Osteocyte (in vitro differentiated cells): ENCODE measurements around the gene ACTN4. TPM values are rescaled to one million over a fixed set of nuclear protein-coding genes. Genes with fewer than 3 reads are reported as not detected.
A peak's percentile ranks its signal among the peaks of the same experiment; 100 is the strongest.

Experiments used
- DNase-seq: peaks from one replicate; pipeline ENCODE4 v3.0.0; 2021; ENCODE audit warnings: mixed read lengths; ENCODE audit not compliant: unreplicated experiment; ENCODE audit errors: extremely low spot score
- H3K27ac Mint-ChIP-seq: one replicate; pipeline ENCODE4 v1.8.0; 2021; ENCODE audit warnings: mild to moderate bottlenecking, mixed read lengths; ENCODE audit not compliant: unreplicated experiment
- H3K27me3 Mint-ChIP-seq: one replicate; pipeline ENCODE4 v1.8.0; 2021; ENCODE audit warnings: mixed read lengths; ENCODE audit not compliant: unreplicated experiment
- H3K36me3 Mint-ChIP-seq: one replicate; pipeline ENCODE4 v1.8.0; 2021; ENCODE audit warnings: mixed read lengths; ENCODE audit not compliant: unreplicated experiment
- H3K4me1 Mint-ChIP-seq: one replicate; pipeline ENCODE4 v1.8.0; 2021; ENCODE audit warnings: mixed read lengths; ENCODE audit not compliant: unreplicated experiment
- H3K4me3 Mint-ChIP-seq: one replicate; pipeline ENCODE4 v1.8.0; 2021; ENCODE audit warnings: mild to moderate bottlenecking, moderate library complexity, mixed read lengths; ENCODE audit not compliant: unreplicated experiment
- H3K9me3 Mint-ChIP-seq: one replicate; pipeline ENCODE4 v1.8.0; 2021; ENCODE audit warnings: mixed read lengths; ENCODE audit not compliant: unreplicated experiment
- total RNA-seq: library from RNA; stranded (reverse); gene quantifications from 2 replicates; pipeline ENCODE4 v1.2.1, GENCODE V29; 2021
- TF ChIP-seq, protein P1 (sequence below): fragments of 200-600 bp; sonication (generic); IDR thresholded peaks from 2 replicates; pipeline ENCODE4 v1.5.0; 2021; ENCODE audit warnings: antibody characterized with exemption, mild to moderate bottlenecking, moderate library complexity

The ACTN4 gene
- total RNA-seq, 1 donor from 2014 or later = 525 TPM

DNA sequence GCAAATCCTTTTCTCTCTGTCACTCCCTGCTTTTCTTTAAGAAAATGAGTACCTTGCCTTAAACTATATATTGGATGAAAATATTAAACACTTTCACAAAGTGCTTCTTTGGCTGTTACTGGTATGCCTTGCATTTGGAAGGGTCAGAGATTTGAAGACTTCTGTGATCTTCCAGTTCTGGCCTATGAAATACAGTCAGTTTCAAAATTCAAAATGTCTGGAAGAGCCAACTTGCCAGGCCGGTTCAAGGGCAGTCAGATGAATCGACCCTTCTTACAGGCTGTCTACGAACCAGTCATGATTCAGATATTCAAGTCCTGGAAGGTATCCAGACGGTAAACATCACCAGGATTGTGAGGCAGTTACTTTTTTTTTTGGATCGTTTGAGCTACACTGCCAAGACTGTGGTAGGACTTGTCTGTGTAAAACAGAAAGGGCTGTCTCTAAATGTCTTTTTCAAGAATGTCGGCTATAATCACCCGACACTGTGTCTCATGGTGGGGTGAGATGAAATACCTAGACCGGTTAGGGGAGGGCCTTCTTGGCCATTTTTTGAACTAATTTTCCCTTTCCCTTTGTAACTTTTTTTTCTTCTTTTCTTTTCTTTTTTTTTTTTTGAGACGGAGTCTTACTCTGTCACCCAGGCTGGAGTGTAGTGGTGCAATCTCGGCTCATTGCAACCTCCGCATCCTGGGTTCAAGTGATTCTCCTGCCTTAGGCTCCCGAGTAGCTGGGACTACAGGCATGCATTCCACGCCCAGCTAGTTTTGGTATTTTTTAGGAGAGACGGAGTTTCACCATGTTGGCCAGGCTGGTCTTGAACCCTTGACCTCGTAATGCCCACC lies 11.2 kb downstream of the ACTN4 start:
- Mint-ChIP-seq H3K4me1 (peaks cover 96% of the 10 kb centered on the region), H3K27ac (peak overlapping the region; percentile 99), H3K36me3 (peaks cover 16% of the 10 kb centered on the region), H3K27me3 (no peaks in the 10 kb centered on the region), H3K4me3 (peak overlapping the region; percentile 62), H3K9me3 (no peaks in the 10 kb centered on the region)
- DNase-seq = no peak
- TF ChIP-seq, protein P1, sequence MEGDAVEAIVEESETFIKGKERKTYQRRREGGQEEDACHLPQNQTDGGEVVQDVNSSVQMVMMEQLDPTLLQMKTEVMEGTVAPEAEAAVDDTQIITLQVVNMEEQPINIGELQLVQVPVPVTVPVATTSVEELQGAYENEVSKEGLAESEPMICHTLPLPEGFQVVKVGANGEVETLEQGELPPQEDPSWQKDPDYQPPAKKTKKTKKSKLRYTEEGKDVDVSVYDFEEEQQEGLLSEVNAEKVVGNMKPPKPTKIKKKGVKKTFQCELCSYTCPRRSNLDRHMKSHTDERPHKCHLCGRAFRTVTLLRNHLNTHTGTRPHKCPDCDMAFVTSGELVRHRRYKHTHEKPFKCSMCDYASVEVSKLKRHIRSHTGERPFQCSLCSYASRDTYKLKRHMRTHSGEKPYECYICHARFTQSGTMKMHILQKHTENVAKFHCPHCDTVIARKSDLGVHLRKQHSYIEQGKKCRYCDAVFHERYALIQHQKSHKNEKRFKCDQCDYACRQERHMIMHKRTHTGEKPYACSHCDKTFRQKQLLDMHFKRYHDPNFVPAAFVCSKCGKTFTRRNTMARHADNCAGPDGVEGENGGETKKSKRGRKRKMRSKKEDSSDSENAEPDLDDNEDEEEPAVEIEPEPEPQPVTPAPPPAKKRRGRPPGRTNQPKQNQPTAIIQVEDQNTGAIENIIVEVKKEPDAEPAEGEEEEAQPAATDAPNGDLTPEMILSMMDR = no peak

GRCh38 chr19:38660724-38661123 lies 13.3 kb downstream of the ACTN4 start:
- peaks cover 96% of the 10 kb centered on the region for H3K4me1 Mint-ChIP-seq
- H3K27me3 Mint-ChIP-seq = no peaks in the 10 kb centered on the region
- peak overlapping the region; percentile 99 for H3K27ac Mint-ChIP-seq
- H3K36me3 Mint-ChIP-seq = peaks cover 16% of the 10 kb centered on the region
- TF ChIP-seq, protein P1 = no peak
- H3K4me3 Mint-ChIP-seq = no peak overlapping the region
- no peak for DNase-seq
- H3K9me3 Mint-ChIP-seq = no peaks in the 10 kb centered on the region

DNA sequence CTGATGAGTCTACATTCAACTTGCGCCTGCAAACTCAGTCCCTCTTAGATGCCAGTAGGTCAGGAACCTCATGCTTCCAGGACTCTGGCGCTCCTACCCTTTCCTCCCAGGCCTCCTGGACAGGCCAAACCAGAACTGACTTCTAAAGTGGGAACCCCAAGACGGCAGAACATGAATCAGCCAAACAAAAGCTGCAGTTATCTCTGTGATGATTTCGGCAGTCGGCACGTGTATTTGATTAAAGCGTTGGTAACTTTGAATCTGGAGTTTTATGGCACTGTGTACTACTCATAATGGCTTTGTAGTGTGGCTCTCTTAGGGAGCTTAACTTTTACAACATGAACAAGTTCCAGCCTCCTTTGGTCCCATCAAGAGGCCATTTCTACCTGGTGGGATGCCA lies 13.7 kb downstream of the ACTN4 start:
- TF ChIP-seq, protein P1 = no peak
- Mint-ChIP-seq H3K27me3 (no peaks in the 10 kb centered on the region), H3K27ac (peak overlapping the region; percentile 99), H3K4me3 (no peak overlapping the region), H3K36me3 (peaks cover 15% of the 10 kb centered on the region), H3K4me1 (peaks cover 96% of the 10 kb centered on the region), H3K9me3 (no peaks in the 10 kb centered on the region)
- no peak for DNase-seq

- TF ChIP-seq, protein P1 = no peak
- H3K4me3 Mint-ChIP-seq = no peak overlapping the region
These were observed 14.5 kb downstream of the ACTN4 start for GRCh38 chr19:38661996-38662395.

DNA sequence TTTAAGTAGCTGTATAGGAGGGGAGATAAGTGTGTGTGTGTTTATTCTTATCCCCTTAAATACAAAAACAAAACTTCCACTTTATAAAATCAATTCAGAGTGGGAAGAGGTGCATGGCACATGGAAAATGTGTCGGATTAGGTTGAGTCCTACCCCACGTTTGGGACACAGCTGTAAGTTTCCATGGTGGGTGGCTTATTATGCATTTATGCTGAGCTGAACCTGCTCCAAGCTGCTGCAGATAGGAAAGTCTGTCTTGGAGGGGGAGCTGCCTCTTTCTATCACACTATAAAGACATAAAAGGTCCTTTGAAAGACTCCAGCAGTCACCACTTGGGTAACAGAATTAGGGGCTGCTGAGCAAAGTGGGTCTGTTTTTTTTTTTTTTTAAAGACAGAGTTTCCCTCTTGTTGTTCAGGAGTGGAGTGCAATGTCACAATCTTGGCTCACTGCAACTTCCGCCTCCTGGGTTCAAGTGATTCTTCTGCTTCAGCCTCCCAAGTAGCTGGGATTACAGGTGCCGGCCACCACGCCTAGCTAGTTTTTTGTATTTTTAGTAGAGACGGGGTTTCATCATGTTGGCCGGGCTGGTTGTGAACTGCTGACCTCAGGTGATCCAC lies 15.2 kb downstream of the ACTN4 start:
- H3K4me1 Mint-ChIP-seq = peaks cover 96% of the 10 kb centered on the region
- no peaks in the 10 kb centered on the region for H3K9me3 Mint-ChIP-seq
- H3K36me3 Mint-ChIP-seq = peaks cover 12% of the 10 kb centered on the region
- TF ChIP-seq, protein P1 = no peak
- H3K27ac Mint-ChIP-seq = peak overlapping the region; percentile 98
- H3K4me3 Mint-ChIP-seq = no peak overlapping the region
- no peak for DNase-seq
- no peaks in the 10 kb centered on the region for H3K27me3 Mint-ChIP-seq

More at GRCh38 chr19:38661996-38662395, 14.5 kb downstream of the ACTN4 start:
- H3K4me1 Mint-ChIP-seq = peaks cover 96% of the 10 kb centered on the region
- H3K27me3 Mint-ChIP-seq = no peaks in the 10 kb centered on the region
- peaks cover 12% of the 10 kb centered on the region for H3K36me3 Mint-ChIP-seq
- no peak for DNase-seq
- H3K27ac Mint-ChIP-seq = peak overlapping the region; percentile 98
- H3K9me3 Mint-ChIP-seq = no peaks in the 10 kb centered on the region
